HuH-7.5 (cell line): ENCODE results near the gene LYST.

Experiments used
- DNase-seq: peaks from one replicate; pipeline ENCODE4 v3.0.0; 2011; ENCODE audit warnings: low spot score

The LYST gene

GRCh38 chr1:235710687-235711086 is 156.0 kb downstream of the LYST start:
- DNase-seq: no peak

GRCh38 chr1:235709018-235709417 is 157.7 kb downstream of the LYST start:
- no peak for DNase-seq

GRCh38 chr1:235708390-235708962 is 158.2 kb downstream of the LYST start:
- no peak for DNase-seq

GRCh38 chr1:235703506-235703905 is 163.2 kb downstream of the LYST start:
- DNase-seq: no peak

- no peak for DNase-seq
These were observed 164.3 kb downstream of the LYST start for GRCh38 chr1:235702412-235702811.

- DNase-seq: no peak
These were observed 169.2 kb downstream of the LYST start for GRCh38 chr1:235697508-235697907.

GRCh38 chr1:235689356-235689755 is 177.3 kb downstream of the LYST start:
- no peak for DNase-seq

GRCh38 chr1:235688096-235688495 is 178.6 kb downstream of the LYST start:
- no peak for DNase-seq

GRCh38 chr1:235683653-235684052 is 183.1 kb downstream of the LYST start:
- DNase-seq: no peak

- no peak for DNase-seq
These were observed 184.5 kb downstream of the LYST start for GRCh38 chr1:235682216-235682615.

- no peak for DNase-seq
These were observed 187.1 kb downstream of the LYST start for GRCh38 chr1:235679644-235680043.

GRCh38 chr1:235679005-235679404 is 187.7 kb downstream of the LYST start:
- no peak for DNase-seq

- DNase-seq: no peak
These were observed 191.4 kb downstream of the LYST start for GRCh38 chr1:235675152-235675890.

GRCh38 chr1:235673981-235674380 is 192.7 kb downstream of the LYST start:
- no peak for DNase-seq

- DNase-seq: no peak
These were observed 194.7 kb downstream of the LYST start for GRCh38 chr1:235671992-235672391.

GRCh38 chr1:235670157-235670776 is 196.4 kb downstream of the LYST start:
- DNase-seq: no peak

- DNase-seq: no peak
These were observed 197.4 kb downstream of the LYST start for GRCh38 chr1:235669277-235669676.

- DNase-seq: no peak
These were observed 203.1 kb downstream of the LYST start for GRCh38 chr1:235663628-235664027.

GRCh38 chr1:235661568-235661967 is 205.1 kb downstream of the LYST start:
- DNase-seq: no peak

GRCh38 chr1:235659186-235659771 is 207.4 kb downstream of the LYST start:
- no peak for DNase-seq

GRCh38 chr1:235657747-235658526 is 208.8 kb downstream of the LYST start:
- no peak for DNase-seq

GRCh38 chr1:235657269-235657668 is 209.4 kb downstream of the LYST start:
- DNase-seq: no peak
